HCT116 (cell line): ENCODE data around the gene DAGLA. TPM values are rescaled to one million over a fixed set of nuclear protein-coding genes. Genes with fewer than 3 reads are reported as not detected.

Experiments used
- ATAC-seq: fragments of 200-7000 bp; cut with Tn5 transposase; 2 replicates; pipeline ENCODE4 v1.9.1; 2020; ENCODE audit warnings: mild to moderate bottlenecking, moderate library complexity
- BruUV-seq: library from RNA; stranded (reverse); fragments of 400-500 nt; replicated peaks from 2 replicates; lab custom pipeline; 2021; lab: Mats Ljungman, UMichigan
- CTCF ChIA-PET: fragments of 300-600 bp; sonication (Branson Sonifier 250); formaldehyde crosslinking; loops from one replicate; lab custom pipeline; 2021; ENCODE audit warnings: antibody characterized with exemption; lab: Charles Lee
- POLR2A ChIA-PET: fragments of 300-600, 350-600 bp; sonication (Branson Sonifier 250); formaldehyde crosslinking; loops from one replicate; lab custom pipeline; 2021; ENCODE audit warnings: antibody characterized with exemption; lab: Charles Lee
- RAD21 ChIA-PET, 2 experiments: fragments of 300-600 bp; sonication (Branson Sonifier 250); formaldehyde crosslinking; loops; one replicate each; lab custom pipeline; 2023; ENCODE audit warnings: low total read pairs in 2 of 2; ENCODE audit not compliant: uncharacterized antibody in 2 of 2, unreplicated experiment in 2 of 2, low non-redundant PET in 1 of 2; lab: Charles Lee
- DNase-seq: peaks from one replicate; pipeline ENCODE4 v3.0.0-alpha.2; 2010; ENCODE audit warnings: low read depth, low spot score
- H2AFZ ChIP-seq: fragments of 200-600 bp; shearing (Covaris generic), sonication (generic); 2 replicates; pipeline ENCODE4 v1.6.1; 2017; ENCODE audit warnings: low read depth, mixed run types, mixed read lengths, antibody characterized with exemption, low read length; ENCODE audit not compliant: poor library complexity, severe bottlenecking
- H3K27ac ChIP-seq: 2 replicates; pipeline ENCODE4 v1.5.1; 2012; ENCODE audit warnings: low read depth, low read length
- H3K27me3 ChIP-seq: fragments of 200-600 bp; sonication (generic); 2 replicates; pipeline ENCODE4 v1.6.1; 2016; ENCODE audit warnings: mixed run types, low read length, mixed read lengths; ENCODE audit not compliant: insufficient read depth
- H3K36me3 ChIP-seq, 2 experiments: fragments of 200-500 bp in 1 of 2; fragments of 200-600 bp in 1 of 2; sonication (Bioruptor generic) in 1 of 2; sonication (generic) in 1 of 2; 2 replicates each; pipeline versions ENCODE4 v1.5.1 to v1.6.1; 2014 to 2016; ENCODE audit warnings: low read length in 2 of 2, inconsistent platforms in 1 of 2, mixed read lengths in 1 of 2, mixed run types in 1 of 2; ENCODE audit not compliant: insufficient read depth in 2 of 2, control insufficient read depth in 1 of 2
- H3K4me1 ChIP-seq, 2 experiments: fragments of 200-600 bp in 1 of 2; sonication (generic) in 1 of 2; 2 replicates each; pipeline versions ENCODE4 v1.5.1 to v1.6.1; 2012 to 2017; ENCODE audit warnings: low read length in 2 of 2, inconsistent platforms in 1 of 2, mild to moderate bottlenecking in 1 of 2, mixed read lengths in 1 of 2, mixed run types in 1 of 2, moderate library complexity in 1 of 2; ENCODE audit not compliant: insufficient read depth in 2 of 2, control insufficient read depth in 1 of 2
- H3K4me2 ChIP-seq: fragments of 200-600 bp; sonication (generic); 2 replicates; pipeline ENCODE4 v1.6.1; 2017; ENCODE audit warnings: mixed run types, low read length, mixed read lengths
- H3K4me3 ChIP-seq, 2 experiments: fragments of 200-600 bp in 1 of 2; sonication (generic) in 1 of 2; replicated peaks in 1 of 2; 2 replicates each; pipeline ENCODE4 v1.5.1; 2011 to 2016; ENCODE audit warnings: low read length in 2 of 2, control low read depth in 1 of 2, low read depth in 1 of 2, mild to moderate bottlenecking in 1 of 2, mixed read lengths in 1 of 2, mixed run types in 1 of 2
- H3K79me2 ChIP-seq: fragments of 200-600 bp; sonication (generic); 2 replicates; pipeline ENCODE4 v1.6.1; 2017; ENCODE audit warnings: mild to moderate bottlenecking, mixed run types, low read length, moderate library complexity, mixed read lengths; ENCODE audit not compliant: insufficient read depth
- H3K9ac ChIP-seq: fragments of 200-600 bp; sonication (generic); 2 replicates; pipeline ENCODE4 v1.6.1; 2016; ENCODE audit warnings: low read length, mixed read lengths
- H3K9me2 ChIP-seq: fragments of 200-600 bp; sonication (generic), shearing (Covaris generic); 2 replicates; pipeline ENCODE4 v1.6.1; 2017; ENCODE audit warnings: mixed run types, mild to moderate bottlenecking, moderate library complexity; ENCODE audit not compliant: insufficient read depth
- H3K9me3 ChIP-seq, 2 experiments: fragments of 200-500 bp in 1 of 2; fragments of 200-600 bp in 1 of 2; sonication (Bioruptor generic) in 1 of 2; sonication (generic) in 1 of 2; 2 replicates each; pipeline ENCODE4 v1.6.1; 2014 to 2017; ENCODE audit warnings: low read length in 2 of 2, mixed read lengths in 2 of 2, inconsistent platforms in 1 of 2, low read depth in 1 of 2, mild to moderate bottlenecking in 1 of 2, mixed run types in 1 of 2, moderate library complexity in 1 of 2; ENCODE audit not compliant: control insufficient read depth in 1 of 2, insufficient read depth in 1 of 2
- H4K20me1 ChIP-seq: fragments of 200-600 bp; sonication (generic), shearing (Covaris generic); 2 replicates; pipeline ENCODE4 v1.6.1; 2017; ENCODE audit warnings: mixed run types, mild to moderate bottlenecking, moderate library complexity; ENCODE audit not compliant: insufficient read depth
- CBX3 ChIP-seq: IDR thresholded peaks from 2 replicates; pipeline ENCODE4 v1.6.1; 2012; ENCODE audit warnings: low read depth
- CEBPB ChIP-seq: IDR thresholded peaks from 2 replicates; pipeline ENCODE4 v1.6.1; 2012; ENCODE audit warnings: low read depth
- EGR1 ChIP-seq: IDR thresholded peaks from 2 replicates; pipeline ENCODE4 v1.6.1; 2012; ENCODE audit warnings: low read depth
- EZH2 ChIP-seq: fragments of 200-600 bp; sonication (generic); IDR thresholded peaks from 2 replicates; pipeline ENCODE4 v1.6.1; 2017; ENCODE audit warnings: antibody characterized with exemption, mixed run types
- EZH2phosphoT487 ChIP-seq: fragments of 200-600 bp; IDR thresholded peaks from 2 replicates; pipeline ENCODE4 v1.6.1; 2018; ENCODE audit warnings: antibody characterized with exemption, borderline replicate concordance
- FOSL1 ChIP-seq: IDR thresholded peaks from 2 replicates; pipeline ENCODE4 v1.6.1; 2012; ENCODE audit warnings: low read depth
- JUND ChIP-seq: IDR thresholded peaks from 2 replicates; pipeline ENCODE4 v1.6.1; 2012
- POLR2A ChIP-seq: IDR thresholded peaks from 2 replicates; pipeline ENCODE4 v1.7.0; 2011; ENCODE audit warnings: borderline replicate concordance; ENCODE audit not compliant: insufficient read depth, insufficient read length; ENCODE audit errors: extremely low read depth
- SIN3A ChIP-seq: IDR thresholded peaks from 2 replicates; pipeline ENCODE4 v1.6.1; 2012; ENCODE audit warnings: low read depth
- SP1 ChIP-seq: IDR thresholded peaks from 2 replicates; pipeline ENCODE4 v1.6.1; 2012; ENCODE audit warnings: low read depth
- SRF ChIP-seq: IDR thresholded peaks from 2 replicates; pipeline ENCODE4 v1.6.1; 2012; ENCODE audit warnings: low read depth
- TCF7L2 ChIP-seq: IDR thresholded peaks from 2 replicates; pipeline ENCODE4 v1.7.0; 2011; ENCODE audit warnings: borderline replicate concordance, inconsistent platforms; ENCODE audit not compliant: insufficient read depth, insufficient read length; ENCODE audit errors: extremely low read depth
- YY1 ChIP-seq: IDR thresholded peaks from 2 replicates; pipeline ENCODE4 v1.6.1; 2011; ENCODE audit warnings: low read length, low read depth, moderate library complexity, mild to moderate bottlenecking; ENCODE audit not compliant: insufficient replicate concordance; ENCODE audit errors: extremely low read depth
- ZFX ChIP-seq: fragments of 450-650 bp; IDR thresholded peaks from 2 replicates; pipeline ENCODE4 v1.6.1; 2017
- ZNF274 ChIP-seq: fragments of 200-500 bp; sonication (Bioruptor generic); IDR thresholded peaks from 2 replicates; pipeline ENCODE4 v1.6.1; 2014; ENCODE audit warnings: mild to moderate bottlenecking, low read depth, low read length, inconsistent platforms
- intact Hi-C: fragments of 100-400 bp; cut with micrococcal nuclease; formaldehyde crosslinking; loops from 2 replicates; pipeline ENCODE4 v1.10.0; 2022
- total RNA-seq: library from RNA; stranded (reverse); gene quantifications from one replicate; pipeline ENCODE4 v1.2.1, GENCODE V29; 2021; ENCODE audit not compliant: unreplicated experiment
- TF ChIP-seq, protein P1 (sequence below): IDR thresholded peaks from 2 replicates; pipeline ENCODE4 v1.6.1; 2011; ENCODE audit warnings: mild to moderate bottlenecking, low read length, moderate library complexity; ENCODE audit not compliant: insufficient replicate concordance; ENCODE audit errors: extremely low read depth
- TF ChIP-seq, protein P2 (sequence below): IDR thresholded peaks from 2 replicates; pipeline ENCODE4 v1.6.1; 2012
- TF ChIP-seq, protein P3 (sequence below): IDR thresholded peaks from 2 replicates; pipeline ENCODE4 v1.6.1; 2012
- TF ChIP-seq, protein P4 (sequence below): IDR thresholded peaks from 2 replicates; pipeline ENCODE4 v1.6.1; 2012; ENCODE audit warnings: low read depth
- TF ChIP-seq, protein P5 (sequence below), 3 experiments: fragments of 200-600 bp in 1 of 3; sonication (generic) in 1 of 3; IDR thresholded peaks in 2 of 3; conservative IDR thresholded peaks in 1 of 3; 2 replicates each; pipeline ENCODE4 v1.5.1; 2012 to 2017; ENCODE audit warnings: low read depth in 2 of 3, low read length in 2 of 3, antibody characterized with exemption in 1 of 3, borderline replicate concordance in 1 of 3, control low read depth in 1 of 3, mild to moderate bottlenecking in 1 of 3, mixed read lengths in 1 of 3, mixed run types in 1 of 3, moderate library complexity in 1 of 3; ENCODE audit not compliant: insufficient read depth in 1 of 3

DAGLA gene
- total RNA-seq, 1 experiment from 2014 or later: 2.7 TPM

DNA sequence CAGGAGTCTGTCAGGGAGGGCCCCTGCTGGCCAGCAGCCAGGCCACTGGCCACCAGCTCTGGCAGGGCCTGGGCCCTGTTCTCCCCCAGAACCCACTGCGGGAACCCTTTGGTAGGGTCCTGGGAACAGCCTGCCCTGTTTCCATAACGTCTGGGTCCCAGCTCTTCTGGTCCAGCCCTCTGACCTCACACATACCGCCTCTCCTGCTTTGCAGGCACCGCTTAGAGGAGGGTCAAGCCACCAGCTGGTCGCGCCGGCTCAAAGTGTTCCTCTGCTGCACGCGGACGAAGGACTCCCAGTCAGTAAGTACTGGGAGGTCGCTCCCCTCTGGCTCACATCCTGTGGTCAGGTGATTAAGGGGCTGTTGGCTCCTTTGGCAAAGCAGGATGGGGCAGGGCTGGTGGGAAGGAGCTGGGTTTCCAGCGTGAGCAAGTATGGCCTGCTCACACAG lies 45.6 kb downstream of the DAGLA start:
- Histone ChIP-seq H3K9me2 (no peaks in the 10 kb centered on the region), H3K79me2 (no peaks in the 10 kb centered on the region), H3K27me3 (0 out of 2 replicates have a peak, but pooled peaks cover 3% of the 10 kb centered on the region), H3K36me3 (no peaks in the 10 kb centered on the region), H3K4me3 (no peak overlapping the region), H3K4me1 (peaks cover 29 to 36% of the 10 kb centered on the region in 2 experiments), H3K27ac (no peak overlapping the region), H3K9me3 (no peaks in the 10 kb centered on the region), H3K9ac (no peak overlapping the region), H2AFZ (no peak overlapping the region), H4K20me1 (no peaks in the 10 kb centered on the region), H3K4me2 (no peak overlapping the region)
- no peak for ATAC-seq
- BruUV-seq: no TSS peak
- CTCF ChIA-PET: no interaction called here
- TF ChIP-seq TCF7L2 (no peak), CBX3 (no peak), YY1 (no peak), ZNF274 (no peak), SP1 (no peak), SRF (no peak), SIN3A (no peak), EGR1 (no peak), CEBPB (no peak), JUND (no peak), ZFX (no peak), FOSL1 (no peak), EZH2 (no peak), EZH2phosphoT487 (no peak), POLR2A (no peak)
- TF ChIP-seq, protein P1, sequence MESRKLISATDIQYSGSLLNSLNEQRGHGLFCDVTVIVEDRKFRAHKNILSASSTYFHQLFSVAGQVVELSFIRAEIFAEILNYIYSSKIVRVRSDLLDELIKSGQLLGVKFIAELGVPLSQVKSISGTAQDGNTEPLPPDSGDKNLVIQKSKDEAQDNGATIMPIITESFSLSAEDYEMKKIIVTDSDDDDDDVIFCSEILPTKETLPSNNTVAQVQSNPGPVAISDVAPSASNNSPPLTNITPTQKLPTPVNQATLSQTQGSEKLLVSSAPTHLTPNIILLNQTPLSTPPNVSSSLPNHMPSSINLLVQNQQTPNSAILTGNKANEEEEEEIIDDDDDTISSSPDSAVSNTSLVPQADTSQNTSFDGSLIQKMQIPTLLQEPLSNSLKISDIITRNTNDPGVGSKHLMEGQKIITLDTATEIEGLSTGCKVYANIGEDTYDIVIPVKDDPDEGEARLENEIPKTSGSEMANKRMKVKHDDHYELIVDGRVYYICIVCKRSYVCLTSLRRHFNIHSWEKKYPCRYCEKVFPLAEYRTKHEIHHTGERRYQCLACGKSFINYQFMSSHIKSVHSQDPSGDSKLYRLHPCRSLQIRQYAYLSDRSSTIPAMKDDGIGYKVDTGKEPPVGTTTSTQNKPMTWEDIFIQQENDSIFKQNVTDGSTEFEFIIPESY: no peak
- TF ChIP-seq, protein P2, sequence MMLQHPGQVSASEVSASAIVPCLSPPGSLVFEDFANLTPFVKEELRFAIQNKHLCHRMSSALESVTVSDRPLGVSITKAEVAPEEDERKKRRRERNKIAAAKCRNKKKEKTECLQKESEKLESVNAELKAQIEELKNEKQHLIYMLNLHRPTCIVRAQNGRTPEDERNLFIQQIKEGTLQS: no peak
- TF ChIP-seq, protein P3, sequence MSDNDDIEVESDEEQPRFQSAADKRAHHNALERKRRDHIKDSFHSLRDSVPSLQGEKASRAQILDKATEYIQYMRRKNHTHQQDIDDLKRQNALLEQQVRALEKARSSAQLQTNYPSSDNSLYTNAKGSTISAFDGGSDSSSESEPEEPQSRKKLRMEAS: no peak
- TF ChIP-seq, protein P4, sequence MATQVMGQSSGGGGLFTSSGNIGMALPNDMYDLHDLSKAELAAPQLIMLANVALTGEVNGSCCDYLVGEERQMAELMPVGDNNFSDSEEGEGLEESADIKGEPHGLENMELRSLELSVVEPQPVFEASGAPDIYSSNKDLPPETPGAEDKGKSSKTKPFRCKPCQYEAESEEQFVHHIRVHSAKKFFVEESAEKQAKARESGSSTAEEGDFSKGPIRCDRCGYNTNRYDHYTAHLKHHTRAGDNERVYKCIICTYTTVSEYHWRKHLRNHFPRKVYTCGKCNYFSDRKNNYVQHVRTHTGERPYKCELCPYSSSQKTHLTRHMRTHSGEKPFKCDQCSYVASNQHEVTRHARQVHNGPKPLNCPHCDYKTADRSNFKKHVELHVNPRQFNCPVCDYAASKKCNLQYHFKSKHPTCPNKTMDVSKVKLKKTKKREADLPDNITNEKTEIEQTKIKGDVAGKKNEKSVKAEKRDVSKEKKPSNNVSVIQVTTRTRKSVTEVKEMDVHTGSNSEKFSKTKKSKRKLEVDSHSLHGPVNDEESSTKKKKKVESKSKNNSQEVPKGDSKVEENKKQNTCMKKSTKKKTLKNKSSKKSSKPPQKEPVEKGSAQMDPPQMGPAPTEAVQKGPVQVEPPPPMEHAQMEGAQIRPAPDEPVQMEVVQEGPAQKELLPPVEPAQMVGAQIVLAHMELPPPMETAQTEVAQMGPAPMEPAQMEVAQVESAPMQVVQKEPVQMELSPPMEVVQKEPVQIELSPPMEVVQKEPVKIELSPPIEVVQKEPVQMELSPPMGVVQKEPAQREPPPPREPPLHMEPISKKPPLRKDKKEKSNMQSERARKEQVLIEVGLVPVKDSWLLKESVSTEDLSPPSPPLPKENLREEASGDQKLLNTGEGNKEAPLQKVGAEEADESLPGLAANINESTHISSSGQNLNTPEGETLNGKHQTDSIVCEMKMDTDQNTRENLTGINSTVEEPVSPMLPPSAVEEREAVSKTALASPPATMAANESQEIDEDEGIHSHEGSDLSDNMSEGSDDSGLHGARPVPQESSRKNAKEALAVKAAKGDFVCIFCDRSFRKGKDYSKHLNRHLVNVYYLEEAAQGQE: no peak
- TF ChIP-seq, protein P5, sequence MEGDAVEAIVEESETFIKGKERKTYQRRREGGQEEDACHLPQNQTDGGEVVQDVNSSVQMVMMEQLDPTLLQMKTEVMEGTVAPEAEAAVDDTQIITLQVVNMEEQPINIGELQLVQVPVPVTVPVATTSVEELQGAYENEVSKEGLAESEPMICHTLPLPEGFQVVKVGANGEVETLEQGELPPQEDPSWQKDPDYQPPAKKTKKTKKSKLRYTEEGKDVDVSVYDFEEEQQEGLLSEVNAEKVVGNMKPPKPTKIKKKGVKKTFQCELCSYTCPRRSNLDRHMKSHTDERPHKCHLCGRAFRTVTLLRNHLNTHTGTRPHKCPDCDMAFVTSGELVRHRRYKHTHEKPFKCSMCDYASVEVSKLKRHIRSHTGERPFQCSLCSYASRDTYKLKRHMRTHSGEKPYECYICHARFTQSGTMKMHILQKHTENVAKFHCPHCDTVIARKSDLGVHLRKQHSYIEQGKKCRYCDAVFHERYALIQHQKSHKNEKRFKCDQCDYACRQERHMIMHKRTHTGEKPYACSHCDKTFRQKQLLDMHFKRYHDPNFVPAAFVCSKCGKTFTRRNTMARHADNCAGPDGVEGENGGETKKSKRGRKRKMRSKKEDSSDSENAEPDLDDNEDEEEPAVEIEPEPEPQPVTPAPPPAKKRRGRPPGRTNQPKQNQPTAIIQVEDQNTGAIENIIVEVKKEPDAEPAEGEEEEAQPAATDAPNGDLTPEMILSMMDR (IDR thresholded peaks at IDR 0.05 in 2 of 3, conservative IDR thresholded peaks at IDR 0.05 in 1 of 3; ENCODE audit: borderline replicate concordance in 1 of 3, insufficient read depth in 1 of 3, low read depth in 2 of 3, low read length in 2 of 3): no peak
- RAD21 ChIA-PET: interaction anchor here in 1 of 2 experiments (0.6 kb wide), 1 partner anchor 20 kb away, joined by 3 read pairs; no protein-coding TSS in a partner anchor
- intact Hi-C loops: no loop called here
- POLR2A ChIA-PET: no interaction called here
- no peak for DNase-seq
